Ascending aorta (tissue), 2 donors: ENCODE results near the gene CHGA. TPM values are rescaled to one million over a fixed set of nuclear protein-coding genes. Genes with fewer than 3 reads are reported as not detected.

ENCODE experiments used
- DNase-seq, 2 donors: peaks; one replicate each; pipeline ENCODE4 v3.0.0-alpha.2; 2019; ENCODE audit warnings: low spot score in 2 of 2
- H3K27ac ChIP-seq, 2 donors: fragments of 200-600 bp; sonication (generic); one replicate each; pipeline ENCODE4 v1.5.1; 2016 to 2017; ENCODE audit warnings: mild to moderate bottlenecking in 1 of 2
- H3K27me3 ChIP-seq: fragments of 200-600 bp; sonication (generic); one replicate; pipeline ENCODE4 v1.5.1; 2017
- H3K36me3 ChIP-seq, 2 donors: fragments of 200-600 bp; sonication (generic); one replicate each; pipeline ENCODE4 v1.5.1; 2016
- H3K4me1 ChIP-seq, 2 donors: fragments of 200-600 bp; sonication (generic); one replicate each; pipeline ENCODE4 v1.5.1; 2016 to 2017; ENCODE audit warnings: mild to moderate bottlenecking in 1 of 2
- H3K4me3 ChIP-seq, 2 donors: fragments of 200-600 bp; sonication (generic); one replicate each; pipeline ENCODE4 v1.5.1; 2016 to 2017; ENCODE audit warnings: mild to moderate bottlenecking in 1 of 2
- H3K9me3 ChIP-seq, 2 donors: fragments of 200-600 bp; sonication (generic); one replicate each; pipeline ENCODE4 v1.5.1; 2016
- CTCF ChIP-seq, 3 experiments: fragments of 200-600 bp in 2 of 3; fragments of 450-650 bp in 1 of 3; sonication (generic) in 2 of 3; IDR thresholded peaks; one replicate each; pipeline ENCODE4 v1.5.1; 2016 to 2019; ENCODE audit warnings: antibody characterized with exemption in 3 of 3, mild to moderate bottlenecking in 1 of 3, moderate library complexity in 1 of 3
- intact Hi-C: fragments of 100-400 bp; cut with DNase I; formaldehyde crosslinking; loops from one replicate; pipeline ENCODE4 v1.15.1; 2023
- total RNA-seq: library from RNA; depleted of rRNA; stranded (reverse); fragments of >200 nt; gene quantifications from one replicate; pipeline ENCODE4 v1.1.0, GENCODE V29; 2016

Gene CHGA
- total RNA-seq, 1 donor from 2014 or later: 0.32 TPM

GRCh38 chr14:92928258-92928629, 5.3 kb downstream of the CHGA start:
- no peaks in the 10 kb centered on the region for H3K27me3 ChIP-seq
- intact Hi-C loops: no loop called here
- no peak overlapping the region for H3K4me3 ChIP-seq
- TF ChIP-seq CTCF (IDR thresholded peaks at IDR 0.05): no peak
- H3K27ac ChIP-seq: no peak overlapping the region
- H3K36me3 ChIP-seq: no peaks in the 10 kb centered on the region
- H3K9me3 ChIP-seq: no peaks in the 10 kb centered on the region
- DNase-seq: no peak
- H3K4me1 ChIP-seq: no peaks in the 10 kb centered on the region

DNA sequence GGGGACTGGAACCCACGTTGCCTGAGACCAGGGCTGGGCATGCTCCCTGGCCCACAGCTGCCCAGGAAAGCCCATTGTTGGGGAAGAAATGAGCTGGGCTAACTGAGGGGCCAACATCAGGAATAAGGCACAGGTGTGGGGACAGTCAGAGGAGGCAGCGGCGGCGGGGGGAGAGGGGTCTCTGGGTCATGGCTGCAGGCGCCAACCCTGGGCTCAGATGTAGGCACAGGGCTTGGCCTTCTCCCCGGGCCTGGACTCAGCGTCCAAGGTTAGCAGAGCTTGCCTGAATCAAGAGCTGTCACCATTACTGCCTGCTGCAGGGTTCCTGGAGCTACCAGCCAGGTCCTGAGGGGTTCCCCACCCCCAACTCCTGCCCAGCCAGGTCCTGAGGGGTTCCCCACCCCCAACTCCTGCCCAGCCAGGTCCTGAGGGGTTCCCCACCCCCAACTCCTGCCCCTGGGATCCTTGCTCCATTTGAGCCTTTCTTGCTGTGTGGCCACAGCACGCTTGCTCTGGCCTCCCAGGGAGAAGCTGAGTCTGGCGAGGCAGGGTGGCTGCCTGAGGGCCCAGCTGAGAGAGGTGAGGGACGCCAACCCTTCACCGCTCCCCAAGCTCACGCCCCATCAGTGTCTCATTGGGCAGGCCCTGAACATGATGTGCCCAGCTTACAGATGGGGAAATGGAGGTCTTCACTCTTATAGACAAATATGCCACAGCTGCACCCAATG, 6.2 kb downstream of the CHGA start:
- Histone ChIP-seq H3K36me3 (no peaks in the 10 kb centered on the region), H3K27ac (no peak overlapping the region), H3K4me1 (no peaks in the 10 kb centered on the region), H3K4me3 (no peak overlapping the region), H3K27me3 (no peaks in the 10 kb centered on the region), H3K9me3 (no peaks in the 10 kb centered on the region)
- TF ChIP-seq CTCF (IDR thresholded peaks at IDR 0.05): no peak
- intact Hi-C loops: no loop called here
- no peak for DNase-seq

GRCh38 chr14:92929689-92930608, 7.0 kb downstream of the CHGA start:
- Histone ChIP-seq H3K27ac (no peak overlapping the region), H3K27me3 (no peaks in the 10 kb centered on the region), H3K4me3 (no peak overlapping the region), H3K9me3 (no peaks in the 10 kb centered on the region), H3K4me1 (no peaks in the 10 kb centered on the region), H3K36me3 (no peaks in the 10 kb centered on the region)
- TF ChIP-seq CTCF (IDR thresholded peaks at IDR 0.05): no peak
- intact Hi-C loops: no loop called here
- DNase-seq: no peak

- Histone ChIP-seq H3K36me3 (peaks cover 0 to 1% of the 10 kb centered on the region in 2 donors), H3K9me3 (no peaks in the 10 kb centered on the region), H3K4me3 (no peak overlapping the region), H3K27ac (no peak overlapping the region), H3K27me3 (no peaks in the 10 kb centered on the region), H3K4me1 (no peaks in the 10 kb centered on the region)
- TF ChIP-seq CTCF (IDR thresholded peaks at IDR 0.05): no peak
- intact Hi-C loops: no loop called here
- no peak for DNase-seq
Observed at GRCh38 chr14:92930737-92931602, 8.0 kb downstream of the CHGA start.

- intact Hi-C loops: no loop called here
- H3K36me3 ChIP-seq: peaks cover 0 to 10% of the 10 kb centered on the region in 2 donors
- H3K4me1 ChIP-seq: no peaks in the 10 kb centered on the region
- H3K4me3 ChIP-seq: no peak overlapping the region
- no peak overlapping the region for H3K27ac ChIP-seq
- no peak for TF ChIP-seq CTCF (IDR thresholded peaks at IDR 0.05)
- H3K9me3 ChIP-seq: no peaks in the 10 kb centered on the region
- H3K27me3 ChIP-seq: no peaks in the 10 kb centered on the region
- DNase-seq: no peak
Observed at GRCh38 chr14:92931681-92932447, 8.9 kb downstream of the CHGA start.
